Measurements from ENCODE around the gene HOXA7.

The HOXA7 gene

DNA sequence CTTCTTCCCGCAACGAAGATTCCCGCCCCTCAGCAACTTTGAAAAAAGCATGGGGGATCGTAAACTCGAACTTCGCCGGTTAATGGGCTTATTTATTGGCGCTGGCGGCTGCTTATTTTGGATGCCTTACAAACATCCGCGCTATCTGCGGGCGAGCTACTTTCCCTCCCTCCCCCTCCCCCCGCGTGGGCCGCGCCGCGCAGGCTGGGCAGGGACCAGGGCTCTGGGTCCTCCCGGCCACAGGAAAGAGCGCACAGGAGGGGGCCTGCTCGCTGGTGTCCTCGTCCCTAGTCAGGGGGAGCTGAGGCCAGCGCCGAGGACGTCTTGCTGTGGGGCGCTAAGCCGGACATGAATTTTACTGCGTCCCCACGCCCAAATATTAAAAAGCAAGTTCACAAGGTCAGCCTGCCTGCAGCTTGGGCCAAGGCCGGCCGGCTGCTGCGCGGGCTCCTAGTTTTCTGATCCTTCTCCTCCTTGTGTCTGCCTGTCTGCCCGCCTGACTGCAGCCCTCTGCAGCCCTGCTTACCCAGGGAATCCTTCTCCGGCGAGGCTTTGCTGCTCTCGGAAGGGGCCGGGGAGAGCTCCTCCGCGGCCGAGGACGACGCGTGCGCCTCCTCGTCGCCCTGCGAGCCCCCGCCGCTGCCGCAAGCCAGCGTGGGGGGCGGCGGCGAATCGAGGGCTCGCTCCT, 16.5 kb upstream of the HOXA7 start:
- Mint-ChIP-seq H3K27me3 (peaks cover 83% of the 10 kb centered on the region), H3K9me3 (no peaks in the 10 kb centered on the region), H3K27ac (no peak overlapping the region), H3K36me3 (ENCODE audit: low read depth) (no peaks in the 10 kb centered on the region), H3K4me3 (peak overlapping the region; percentile 44), H3K4me1 (ENCODE audit: low read depth) (peaks cover 25% of the 10 kb centered on the region)
- DNase-seq = peak; percentile 57

DNA sequence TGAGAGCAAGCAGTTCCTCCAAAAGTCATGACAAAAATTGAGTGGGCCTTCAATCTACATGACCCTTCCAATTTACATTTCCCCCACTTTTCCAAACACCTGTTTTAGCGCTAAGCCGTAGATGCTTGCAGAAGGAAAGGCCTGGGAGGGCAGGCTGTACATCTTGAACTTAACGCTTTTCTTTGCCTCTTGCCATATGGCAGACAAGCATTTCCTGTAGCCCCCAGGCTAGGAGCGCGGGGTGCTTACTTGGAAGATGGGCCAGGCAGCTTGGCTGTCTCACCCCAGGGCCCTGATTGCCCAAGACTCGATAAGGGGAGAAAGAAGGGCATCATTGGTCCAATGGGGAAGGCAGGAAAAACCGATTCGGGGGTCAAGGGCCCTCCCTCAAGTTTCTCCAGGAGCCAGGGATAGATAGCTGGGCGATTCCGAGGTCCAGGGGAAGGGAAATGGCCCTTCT, 15.9 kb upstream of the HOXA7 start:
- Mint-ChIP-seq H3K4me1 (ENCODE audit: low read depth) (peaks cover 27% of the 10 kb centered on the region), H3K27ac (peak overlapping the region; percentile 77), H3K4me3 (no peak overlapping the region), H3K27me3 (peaks cover 83% of the 10 kb centered on the region), H3K36me3 (ENCODE audit: low read depth) (no peaks in the 10 kb centered on the region), H3K9me3 (no peaks in the 10 kb centered on the region)
- no peak for DNase-seq

DNA sequence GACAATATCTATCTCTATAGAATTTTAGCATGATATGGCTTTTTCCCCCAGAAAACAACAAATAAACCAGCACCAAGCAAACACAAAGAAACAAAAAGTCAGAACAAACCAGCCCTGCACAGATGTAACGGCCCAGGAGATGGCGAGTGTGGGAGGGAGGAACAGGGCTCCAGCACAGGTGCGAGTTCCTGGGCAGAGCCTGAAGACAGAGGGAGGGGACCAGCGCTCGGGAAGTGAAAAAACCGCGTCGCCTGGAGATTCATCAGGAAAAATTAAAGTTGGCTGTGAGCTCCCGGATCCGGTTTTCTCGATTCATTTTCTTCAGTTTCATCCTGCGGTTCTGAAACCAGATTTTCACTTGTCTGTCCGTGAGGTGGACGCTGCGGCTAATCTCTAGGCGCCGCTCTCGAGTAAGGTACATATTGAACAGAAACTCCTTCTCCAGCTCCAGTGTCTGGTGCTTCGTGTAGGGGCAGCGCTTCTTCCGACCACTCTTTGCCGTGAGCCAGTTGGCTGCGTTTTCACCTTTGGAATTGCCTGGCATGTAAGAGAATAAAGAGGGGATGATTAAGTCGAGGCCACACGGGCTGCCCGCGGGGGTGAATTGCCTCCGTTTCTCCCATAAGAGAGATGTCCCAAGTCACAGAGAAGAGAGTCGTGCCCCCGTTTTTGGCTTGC, 15.3 kb upstream of the HOXA7 start:
- Mint-ChIP-seq H3K27me3 (peaks cover 83% of the 10 kb centered on the region), H3K4me3 (no peak overlapping the region), H3K4me1 (ENCODE audit: low read depth) (peaks cover 33% of the 10 kb centered on the region), H3K36me3 (ENCODE audit: low read depth) (no peaks in the 10 kb centered on the region), H3K9me3 (no peaks in the 10 kb centered on the region), H3K27ac (peak overlapping the region; percentile 77)
- DNase-seq = peak; percentile 42

DNA sequence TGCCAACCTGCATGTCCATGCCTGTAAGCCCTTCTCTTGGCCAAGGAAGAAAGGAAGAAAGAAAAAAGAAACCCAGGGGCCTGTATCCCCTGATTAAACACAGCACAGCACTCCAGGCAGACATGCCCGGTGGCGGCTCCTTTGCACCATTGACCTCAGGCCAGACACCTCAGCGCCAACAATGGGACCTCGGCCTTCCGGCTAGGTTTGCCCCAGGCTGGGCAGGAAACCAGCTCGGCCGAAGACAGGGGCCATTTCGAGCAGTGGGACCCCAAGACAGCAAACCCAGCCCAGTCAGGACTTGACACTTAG, 14.8 kb upstream of the HOXA7 start:
- no peaks in the 10 kb centered on the region for H3K36me3 Mint-ChIP-seq (ENCODE audit: low read depth)
- peaks cover 35% of the 10 kb centered on the region for H3K4me1 Mint-ChIP-seq (ENCODE audit: low read depth)
- H3K4me3 Mint-ChIP-seq = no peak overlapping the region
- H3K27ac Mint-ChIP-seq = peak overlapping the region; percentile 29
- no peaks in the 10 kb centered on the region for H3K9me3 Mint-ChIP-seq
- peaks cover 83% of the 10 kb centered on the region for H3K27me3 Mint-ChIP-seq
- DNase-seq = peak; percentile 36

DNA sequence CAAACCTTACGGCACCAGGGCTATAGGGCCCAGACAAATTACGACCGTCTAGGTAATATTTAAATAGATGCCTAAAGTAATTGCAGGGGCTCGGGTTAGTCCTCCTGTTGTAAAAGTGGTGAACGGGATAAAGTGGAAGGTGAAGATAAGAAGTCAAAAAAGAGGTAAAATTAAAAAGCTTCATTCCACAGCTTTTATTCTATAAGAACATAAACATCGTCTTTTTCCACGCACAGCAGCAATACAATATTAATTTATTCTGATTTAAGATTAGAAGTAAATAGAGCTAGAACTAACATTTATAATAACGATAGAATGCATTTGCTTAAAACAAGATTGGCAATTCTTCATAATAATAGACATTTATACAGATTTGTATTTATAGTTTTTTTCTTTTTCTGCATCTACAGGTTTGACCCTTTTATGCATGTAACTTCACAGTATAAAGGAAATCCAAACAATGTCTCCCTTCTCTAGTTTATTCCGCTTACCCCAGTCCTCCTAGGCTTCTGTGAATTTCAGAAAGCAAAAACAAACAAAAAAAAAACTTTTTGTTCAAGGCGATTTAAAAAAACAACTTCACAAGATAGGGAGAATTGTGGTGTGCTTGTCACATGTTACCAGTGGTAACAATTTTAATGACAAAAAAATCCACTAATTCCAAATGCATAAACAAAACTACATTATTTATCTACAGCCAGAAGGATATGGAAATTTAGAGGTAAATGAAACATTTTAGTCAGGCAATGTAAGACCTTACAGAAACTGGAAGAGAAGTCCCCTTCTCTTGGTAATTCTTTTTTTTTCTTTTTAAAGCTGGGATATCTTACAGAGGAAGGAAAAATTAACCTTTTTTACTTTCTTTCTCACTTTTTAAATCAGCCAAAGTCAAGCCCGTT, 14.2 kb upstream of the HOXA7 start:
- Mint-ChIP-seq H3K27ac (peak overlapping the region; percentile 29), H3K36me3 (ENCODE audit: low read depth) (no peaks in the 10 kb centered on the region), H3K27me3 (peaks cover 81% of the 10 kb centered on the region), H3K4me1 (ENCODE audit: low read depth) (peaks cover 38% of the 10 kb centered on the region), H3K4me3 (no peak overlapping the region), H3K9me3 (no peaks in the 10 kb centered on the region)
- DNase-seq = no peak

DNA sequence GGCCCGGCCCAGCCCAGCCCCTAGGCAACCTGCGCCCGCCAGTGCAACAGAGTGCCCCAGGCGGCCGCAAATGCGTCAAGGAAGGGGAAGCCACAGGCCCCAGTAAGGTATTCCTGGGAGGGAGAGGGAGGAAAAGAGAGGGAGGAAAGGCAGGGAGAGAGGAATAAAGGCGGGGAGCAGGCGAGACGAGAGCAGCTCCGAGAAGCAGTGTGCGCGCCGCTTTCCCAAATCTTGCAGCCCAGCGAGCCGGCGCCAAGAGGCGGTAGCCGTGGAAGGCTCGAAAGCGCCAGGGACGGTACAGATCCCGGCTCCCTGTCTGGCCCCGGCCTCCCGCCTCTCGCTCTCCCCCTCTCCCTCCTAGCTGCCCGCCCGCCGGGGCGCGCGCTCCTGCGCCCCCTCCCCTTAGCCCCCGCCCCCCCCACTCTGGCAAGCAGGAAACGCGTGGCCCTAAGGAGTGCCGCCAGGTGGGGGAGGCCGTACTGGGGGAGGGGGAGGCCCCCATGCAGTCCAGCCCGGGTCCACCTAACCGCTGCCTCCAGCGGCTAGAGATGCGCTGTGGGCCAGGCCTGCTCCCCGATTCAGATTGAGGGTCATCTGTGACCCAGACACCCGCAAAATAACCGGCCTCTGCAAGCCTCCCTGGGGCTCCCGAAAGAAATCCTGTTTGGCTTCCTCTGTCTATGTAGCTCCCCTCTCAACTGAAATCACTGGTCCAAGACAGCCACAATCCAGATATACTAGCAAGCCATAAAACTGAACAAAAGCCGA, 13.4 kb upstream of the HOXA7 start:
- H3K9me3 Mint-ChIP-seq = no peaks in the 10 kb centered on the region
- peaks cover 41% of the 10 kb centered on the region for H3K4me1 Mint-ChIP-seq (ENCODE audit: low read depth)
- H3K4me3 Mint-ChIP-seq = no peak overlapping the region
- no peaks in the 10 kb centered on the region for H3K36me3 Mint-ChIP-seq (ENCODE audit: low read depth)
- peak; percentile 32 for DNase-seq
- no peak overlapping the region for H3K27ac Mint-ChIP-seq
- H3K27me3 Mint-ChIP-seq = peaks cover 78% of the 10 kb centered on the region

DNA sequence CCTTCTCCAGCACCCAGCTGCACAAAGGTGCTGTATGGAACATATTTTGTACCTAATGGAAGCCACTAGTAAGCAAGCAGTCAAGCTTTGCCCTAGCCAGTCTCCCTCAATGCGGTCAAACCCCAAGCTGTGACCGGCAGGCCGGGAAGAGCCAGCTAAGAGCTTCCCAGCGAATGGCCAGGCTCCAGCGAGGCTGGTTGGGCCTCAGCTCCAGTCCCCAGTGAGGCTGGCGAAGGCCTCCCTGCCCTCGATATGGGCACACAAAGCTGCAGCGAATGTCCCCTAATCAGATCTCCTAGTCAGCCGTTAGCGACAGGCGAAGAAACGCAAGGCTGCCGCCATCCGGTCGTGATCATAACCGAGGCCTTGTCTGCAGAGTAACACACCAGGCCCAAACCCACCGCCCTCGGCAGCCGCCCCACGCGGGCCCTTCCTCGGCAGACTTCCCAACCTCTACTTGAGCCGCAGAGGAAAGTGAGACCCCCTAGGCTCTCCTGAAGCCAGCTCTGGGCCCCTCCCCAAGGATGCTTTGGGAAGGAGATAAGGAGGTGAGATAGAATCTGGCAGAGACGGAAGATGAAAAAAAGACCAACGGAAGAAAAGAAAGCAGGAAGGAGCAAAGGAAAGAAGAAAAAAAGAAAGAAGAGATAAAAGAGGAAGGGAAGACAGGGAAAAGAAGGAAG, 11.9 kb upstream of the HOXA7 start:
- Mint-ChIP-seq H3K4me3 (no peak overlapping the region), H3K27ac (peak overlapping the region; percentile 30), H3K36me3 (ENCODE audit: low read depth) (no peaks in the 10 kb centered on the region), H3K27me3 (peaks cover 84% of the 10 kb centered on the region), H3K4me1 (ENCODE audit: low read depth) (peaks cover 49% of the 10 kb centered on the region), H3K9me3 (no peaks in the 10 kb centered on the region)
- DNase-seq = peak; percentile 59

DNA sequence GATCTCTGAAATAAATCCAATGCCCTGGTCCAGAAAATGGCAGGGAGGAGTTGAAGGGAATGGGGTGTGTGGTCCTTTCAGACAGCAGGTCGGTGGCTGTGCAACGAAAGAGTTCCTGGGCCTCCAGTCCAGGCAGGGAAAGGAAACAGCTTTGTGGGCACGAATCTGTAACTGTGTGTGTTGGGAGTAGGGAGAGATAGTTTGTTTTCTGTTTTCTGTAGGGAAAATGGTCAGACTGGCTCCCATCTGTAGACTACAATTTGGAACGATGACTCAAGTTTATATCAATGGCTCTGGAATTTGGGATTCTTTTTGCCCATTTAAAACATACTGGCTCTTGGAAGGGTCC, 11.4 kb upstream of the HOXA7 start:
- Mint-ChIP-seq H3K4me3 (no peak overlapping the region), H3K27me3 (peaks cover 89% of the 10 kb centered on the region), H3K27ac (peak overlapping the region; percentile 30), H3K9me3 (no peaks in the 10 kb centered on the region), H3K36me3 (ENCODE audit: low read depth) (no peaks in the 10 kb centered on the region), H3K4me1 (ENCODE audit: low read depth) (peaks cover 49% of the 10 kb centered on the region)
- peak; percentile 20 for DNase-seq

DNA sequence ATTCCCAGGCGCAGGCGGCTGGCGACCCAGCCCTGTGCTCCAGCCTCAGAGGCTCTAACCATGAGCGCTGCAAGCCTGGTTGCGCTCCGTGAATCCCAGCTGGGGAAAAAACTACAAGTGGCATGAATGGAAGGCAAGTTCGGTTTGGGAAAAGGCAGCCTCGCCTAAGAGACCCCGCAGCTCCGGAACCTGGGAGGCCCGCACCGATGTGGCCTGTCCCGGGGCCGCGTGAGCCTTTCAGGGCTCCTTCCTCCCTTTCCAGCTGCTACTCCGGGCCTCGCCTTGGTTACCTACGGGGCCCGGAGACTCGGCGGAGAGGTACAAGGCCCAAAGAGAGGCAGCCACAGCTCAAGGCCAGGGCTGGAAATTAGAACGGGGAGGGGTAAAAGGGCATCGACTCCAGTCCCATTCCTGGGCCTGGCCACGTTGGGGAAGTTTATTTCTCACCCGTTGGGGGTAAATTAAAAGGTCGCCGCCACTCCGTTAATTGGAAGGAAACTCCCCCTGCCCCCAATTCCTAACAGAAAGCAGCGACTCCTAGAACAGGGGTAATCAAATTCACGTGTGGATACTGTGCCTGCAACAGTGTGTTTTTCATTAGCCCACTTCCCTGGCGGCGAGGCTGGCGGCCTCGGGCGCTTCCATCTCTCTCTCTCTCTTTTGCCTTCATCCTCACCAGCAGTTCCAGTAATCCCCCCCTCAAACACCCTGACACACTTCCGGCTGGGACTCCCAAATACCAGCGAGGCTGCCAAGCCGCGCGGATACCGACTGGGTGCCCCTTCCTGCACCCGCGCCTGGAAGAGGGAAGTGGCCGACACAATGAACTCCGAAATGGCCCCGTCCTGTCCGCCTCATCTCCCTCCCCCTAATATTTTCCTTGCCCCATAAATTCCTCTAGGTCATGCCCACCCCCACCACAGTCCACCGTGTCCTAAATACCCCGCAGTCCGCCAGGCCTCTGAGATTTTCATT, 10.3 kb upstream of the HOXA7 start:
- H3K36me3 Mint-ChIP-seq (ENCODE audit: low read depth) = no peaks in the 10 kb centered on the region
- no peaks in the 10 kb centered on the region for H3K9me3 Mint-ChIP-seq
- peak; percentile 43 for DNase-seq

DNA sequence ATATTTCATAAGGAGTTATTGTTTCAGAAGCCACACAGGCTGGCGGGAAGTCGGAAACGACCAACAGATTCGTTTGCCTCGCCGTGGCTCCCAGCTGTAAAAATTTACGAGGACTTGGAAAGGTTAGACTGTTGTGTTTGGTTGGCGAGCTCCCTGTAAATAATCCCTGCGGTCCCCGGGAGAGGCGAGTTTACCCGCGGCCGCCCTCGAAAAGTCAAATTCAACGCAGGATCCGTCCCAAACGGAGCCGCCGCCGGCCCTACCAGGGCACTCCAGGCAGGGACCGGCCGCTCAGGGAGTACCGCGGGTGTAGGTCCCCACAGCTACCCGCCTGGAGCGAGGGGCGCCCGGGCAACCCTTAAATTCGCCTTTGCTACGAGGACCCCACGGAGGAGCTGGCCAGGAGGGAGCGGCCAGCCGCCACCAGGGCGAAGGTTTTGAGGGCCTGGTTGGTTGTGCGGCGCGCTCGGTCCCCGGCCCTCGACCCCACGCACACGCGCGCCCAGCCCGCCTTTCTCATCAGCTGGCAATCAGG, 9.6 kb upstream of the HOXA7 start:
- H3K4me1 Mint-ChIP-seq (ENCODE audit: low read depth) = peaks cover 36% of the 10 kb centered on the region
- H3K27me3 Mint-ChIP-seq = peaks cover 88% of the 10 kb centered on the region
- H3K27ac Mint-ChIP-seq = peak overlapping the region; percentile 79
- H3K9me3 Mint-ChIP-seq = no peaks in the 10 kb centered on the region
- DNase-seq = peak; percentile 47
- H3K4me3 Mint-ChIP-seq = peak overlapping the region; percentile 33
- no peaks in the 10 kb centered on the region for H3K36me3 Mint-ChIP-seq (ENCODE audit: low read depth)

More for the DNA sequence above, 10.3 kb upstream of the HOXA7 start:
- Mint-ChIP-seq H3K27me3 (peaks cover 91% of the 10 kb centered on the region), H3K4me1 (ENCODE audit: low read depth) (peaks cover 40% of the 10 kb centered on the region), H3K27ac (peak overlapping the region; percentile 26), H3K4me3 (peak overlapping the region; percentile 21)

DNA sequence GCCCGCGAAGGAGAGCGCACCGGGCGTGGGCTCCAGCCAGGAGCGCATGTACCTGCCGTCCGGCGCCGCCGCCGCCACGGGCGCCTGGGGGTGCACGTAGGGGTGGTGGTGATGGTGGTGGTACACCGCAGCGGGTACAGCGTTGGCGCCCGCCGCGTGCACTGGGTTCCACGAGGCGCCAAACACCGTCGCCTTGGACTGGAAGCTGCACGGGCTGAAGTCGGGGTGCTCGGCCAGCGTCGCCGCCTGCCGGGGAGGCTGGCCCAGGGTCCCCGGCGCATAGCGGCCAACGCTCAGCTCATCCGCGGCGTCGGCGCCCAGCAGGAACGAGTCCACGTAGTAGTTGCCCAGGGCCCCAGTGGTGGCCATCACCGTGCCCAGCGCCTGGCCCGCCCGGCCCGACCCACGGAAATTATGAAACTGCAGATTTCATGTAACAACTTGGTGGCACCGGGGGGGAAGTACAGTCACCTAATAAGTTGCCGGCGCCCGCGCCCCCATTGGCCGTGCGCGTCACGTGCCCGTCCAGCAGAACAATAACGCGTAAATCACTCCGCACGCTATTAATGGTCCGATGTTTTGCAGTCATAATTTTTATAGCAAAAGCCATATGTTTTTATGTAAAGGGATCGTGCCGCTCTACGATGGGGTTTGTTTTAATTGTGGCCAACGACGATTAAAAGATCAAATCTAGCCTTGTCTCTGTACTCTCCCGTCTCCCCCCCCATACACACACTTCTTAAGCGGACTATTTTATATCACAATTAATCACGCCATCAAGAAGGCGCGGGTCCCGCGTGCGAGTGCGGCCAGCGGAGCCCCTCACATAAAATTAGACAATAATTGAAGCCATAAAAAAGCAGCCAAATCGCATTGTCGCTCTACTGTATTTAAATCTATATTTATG, 8.9 kb upstream of the HOXA7 start, which contains the start of gene HOXA9:
HOXA9 (minus strand) TSS at position 449 of the 907 bp plus-strand sequence; CDS start at position 369, 80 bp downstream.
- Mint-ChIP-seq H3K4me1 (ENCODE audit: low read depth) (peaks cover 37% of the 10 kb centered on the region), H3K27ac (peak within 1 kb of the TSS; percentile 79), H3K9me3 (no peaks in the 10 kb centered on the region), H3K27me3 (peaks cover 86% of the 10 kb centered on the region), H3K4me3 (peak within 1 kb of the TSS; percentile 33), H3K36me3 (ENCODE audit: low read depth) (no peaks in the 10 kb centered on the region)
- DNase-seq = peak; percentile 53
